Skin epidermis (tissue), 12 donors: ENCODE results near the gene PGF.

Experiments
- H3K27ac ChIP-seq, 21 experiments: fragments of 200-600 bp; sonication (generic) in 11 of 21; one replicate each; pipeline ENCODE4 v1.5.0; 2020; ENCODE audit warnings: mild to moderate bottlenecking in 3 of 21, inconsistent platforms in 2 of 21, moderate library complexity in 2 of 21
- H3K4me3 ChIP-seq, 7 experiments: fragments of 200-600 bp; sonication (generic) in 2 of 7; one replicate each; pipeline ENCODE4 v1.5.0; 2020; ENCODE audit warnings: inconsistent platforms in 2 of 7, mild to moderate bottlenecking in 2 of 7, moderate library complexity in 1 of 7

Gene PGF

DNA sequence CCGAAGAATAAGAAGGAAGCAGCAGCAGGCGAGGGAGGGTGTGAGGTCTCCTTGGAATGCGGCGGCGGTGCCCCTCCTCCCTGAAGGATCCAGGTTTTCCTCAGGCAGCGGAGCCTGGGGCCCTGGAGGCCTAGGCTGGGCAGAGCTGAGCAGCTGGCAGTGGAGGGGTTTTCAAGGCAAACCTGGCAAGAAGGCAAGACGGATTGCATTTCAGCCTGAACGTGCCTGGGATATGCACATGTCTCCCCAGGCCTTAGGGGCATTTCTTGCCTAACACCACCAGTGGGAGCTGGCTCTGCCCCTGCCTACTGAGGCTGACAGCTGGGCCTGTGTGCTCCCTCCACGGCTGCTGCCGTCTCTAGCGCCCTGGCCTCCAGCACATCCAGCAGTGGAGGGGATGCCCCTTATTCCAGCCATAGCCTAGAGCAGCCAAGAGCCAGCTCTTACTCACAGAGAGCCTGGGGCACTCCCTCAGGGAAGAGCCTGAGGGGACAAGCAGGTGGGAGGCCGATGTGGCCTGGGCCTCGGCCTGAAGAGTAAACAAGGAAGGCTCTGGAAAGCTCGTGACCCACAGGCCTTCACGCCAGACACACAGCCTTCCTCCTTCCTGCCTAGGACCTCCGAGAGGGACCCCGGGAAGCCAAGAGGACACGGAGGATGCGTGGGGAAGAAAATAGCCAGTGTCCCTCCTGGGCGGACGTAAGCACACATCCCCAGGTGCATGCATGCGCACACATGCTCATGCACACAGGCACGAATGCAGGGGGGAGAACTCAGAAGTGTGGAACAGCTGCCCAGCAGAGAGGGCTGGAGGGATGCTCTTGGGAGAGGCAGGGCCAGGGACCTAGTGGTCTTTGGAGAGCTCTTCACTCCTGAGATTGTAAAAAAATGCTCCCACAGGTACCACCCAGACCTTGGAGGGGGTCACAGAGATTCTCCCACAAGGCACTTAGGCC lies 24.3 kb upstream of the PGF start:
- Histone ChIP-seq H3K4me3 (no peak overlapping the region), H3K27ac (peak overlapping the region in 14 of 21 experiments; percentile 12 to 72 (median 40))

DNA sequence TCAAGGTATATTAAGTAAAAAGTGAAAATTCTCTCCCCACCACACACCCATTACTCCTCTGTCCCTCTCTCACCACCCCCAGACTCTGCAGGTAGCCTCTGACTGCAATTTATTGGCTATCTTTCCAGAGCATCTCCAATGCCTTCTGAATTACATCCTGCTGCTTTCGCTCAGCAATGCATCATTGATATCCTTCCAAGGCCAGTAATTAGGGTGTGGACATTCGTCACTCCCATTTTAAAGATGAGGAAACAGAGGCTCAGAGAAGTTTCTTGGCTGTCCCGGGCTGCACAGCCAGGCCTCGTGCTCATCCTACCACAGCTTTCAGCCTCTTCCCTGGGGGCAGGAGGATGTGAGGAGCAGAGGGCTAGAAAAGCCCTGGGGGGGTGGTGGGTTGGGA lies 23.6 kb upstream of the PGF start:
- H3K27ac ChIP-seq: peak overlapping the region in 11 of 21 experiments; percentile 1 to 72 (median 39)
- H3K4me3 ChIP-seq: no peak overlapping the region

DNA sequence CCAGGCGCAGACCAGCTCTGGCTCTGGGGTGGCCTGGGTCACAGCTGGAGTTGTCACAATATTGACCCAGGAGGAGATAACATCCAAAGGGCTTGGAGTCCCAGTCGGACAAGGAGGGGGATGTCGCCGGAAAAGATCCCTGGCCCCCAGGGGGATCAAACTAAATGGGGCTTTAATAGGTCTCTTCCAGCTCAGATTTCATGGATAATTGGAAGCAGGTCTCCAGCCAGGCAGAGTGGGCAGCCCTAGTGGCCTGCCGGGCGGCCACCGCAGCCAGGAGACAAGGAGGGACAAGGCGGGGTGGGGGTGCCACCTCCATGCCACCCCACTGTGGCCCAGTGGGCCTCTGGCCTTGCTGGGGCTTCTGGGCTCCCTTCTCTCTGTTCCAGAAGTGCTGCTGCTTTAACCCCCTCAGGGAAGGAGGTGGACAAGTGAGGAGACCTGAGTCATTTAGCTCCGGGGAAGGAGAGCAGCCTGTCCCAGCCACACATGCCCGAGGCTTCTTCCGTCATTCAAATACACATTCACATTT lies 23.1 kb upstream of the PGF start:
- H3K27ac ChIP-seq: peak overlapping the region in 2 of 21 experiments; percentile 13 to 72
- no peak overlapping the region for H3K4me3 ChIP-seq

DNA sequence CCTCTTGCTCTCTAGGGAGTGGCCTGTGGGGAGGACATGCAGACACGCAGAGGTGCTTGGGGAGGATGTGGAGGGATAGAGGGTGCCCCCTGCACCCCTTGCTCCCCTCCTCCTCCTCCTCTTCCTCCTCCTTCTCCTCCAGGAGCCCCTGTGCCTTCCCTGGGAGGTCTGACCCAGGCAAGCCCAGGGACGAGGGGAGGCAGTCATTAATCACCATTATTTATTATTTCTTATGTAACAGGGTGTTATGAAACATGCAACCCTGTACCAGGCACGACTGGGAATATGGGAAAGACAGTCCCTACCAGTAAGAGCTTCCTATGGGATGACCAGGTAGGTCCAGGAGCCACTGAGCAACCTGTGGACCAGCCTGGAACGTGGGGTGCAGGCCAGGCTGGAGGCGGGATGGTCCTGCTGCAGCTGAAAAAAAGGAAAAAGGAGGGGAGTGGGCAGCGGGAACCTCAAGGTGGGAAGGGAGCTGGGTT lies 22.5 kb upstream of the PGF start:
- Histone ChIP-seq H3K4me3 (no peak overlapping the region), H3K27ac (peak overlapping the region in 2 of 21 experiments; percentile 28 to 72)

DNA sequence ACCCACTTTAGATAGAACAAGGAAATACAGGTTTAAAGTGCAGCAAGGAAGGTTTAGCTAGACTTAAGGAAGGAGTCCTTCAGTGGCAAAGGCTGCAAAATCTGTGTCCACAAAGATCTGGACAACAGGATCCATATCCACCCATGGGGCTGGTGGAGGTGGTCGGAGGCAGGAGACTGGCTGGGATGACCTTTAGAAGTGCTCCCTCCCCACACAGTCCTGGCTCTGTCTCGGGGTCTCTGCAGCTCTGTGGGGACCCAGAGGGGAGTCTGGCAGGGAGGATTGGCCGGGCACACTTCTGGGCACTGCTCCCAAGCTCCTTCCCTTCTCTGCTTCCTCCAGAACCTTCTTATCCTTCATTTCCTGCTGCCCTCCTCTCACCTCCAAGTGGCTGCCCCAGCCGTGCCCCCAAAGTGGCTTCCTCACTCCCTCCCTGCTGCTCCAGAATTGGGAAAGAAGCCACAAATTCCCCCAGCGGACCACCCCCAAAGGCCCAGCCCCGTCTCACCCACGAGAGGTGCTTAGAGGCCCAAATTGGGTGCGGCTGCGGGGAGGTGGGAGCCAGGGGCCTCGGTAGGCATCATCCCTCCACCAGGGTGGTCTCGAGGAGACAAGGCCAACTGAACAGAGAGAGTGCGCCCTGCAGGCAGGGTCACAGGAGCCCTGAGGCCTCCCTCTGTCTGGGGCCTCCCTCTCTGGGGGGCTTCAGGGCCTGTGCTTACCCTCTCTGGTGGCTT lies 21.9 kb upstream of the PGF start:
- Histone ChIP-seq H3K4me3 (no peak overlapping the region), H3K27ac (peak overlapping the region in 2 of 21 experiments; percentile 28 to 72)

DNA sequence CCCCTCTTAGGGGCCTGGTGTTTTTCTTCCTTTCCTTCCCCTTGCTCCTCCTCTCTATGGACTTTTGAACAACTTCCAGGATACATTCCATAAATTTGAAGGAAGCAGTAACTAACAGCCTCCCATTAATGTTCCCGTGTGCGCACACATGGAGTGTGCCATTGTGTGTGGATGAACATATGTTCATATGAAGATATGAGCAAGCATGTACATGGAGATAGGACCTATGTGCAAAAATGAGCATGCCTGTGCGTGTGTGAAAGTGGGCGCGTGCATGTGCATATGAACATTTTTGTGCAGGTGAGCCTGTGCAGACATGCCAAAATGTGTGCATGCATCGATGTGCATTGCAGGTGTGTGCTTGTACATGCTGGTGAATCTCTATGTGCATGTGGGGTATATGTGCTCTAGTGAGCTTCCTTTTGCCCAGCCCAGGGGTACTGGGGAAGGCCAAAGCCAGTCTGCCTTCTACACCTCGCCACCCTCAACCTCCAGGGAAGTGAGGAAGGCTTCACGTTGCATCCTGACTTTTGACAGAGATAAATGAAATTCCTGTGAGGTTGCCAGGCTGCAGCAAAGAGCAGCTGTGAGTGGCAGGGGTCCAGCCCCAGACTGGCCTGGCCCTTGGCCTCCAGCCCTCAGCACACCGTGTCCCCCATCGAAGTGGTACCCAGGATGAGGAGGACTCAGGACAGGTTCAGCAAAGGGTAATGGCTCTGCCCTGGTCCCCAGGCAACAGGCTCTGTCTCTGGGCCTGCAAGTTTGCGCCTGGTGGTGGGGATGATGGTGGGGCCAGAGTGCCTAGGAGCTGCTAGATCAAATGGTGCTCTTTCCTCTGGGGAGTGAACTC lies 21.1 kb upstream of the PGF start:
- no peak overlapping the region for H3K4me3 ChIP-seq
- no peak overlapping the region for H3K27ac ChIP-seq

DNA sequence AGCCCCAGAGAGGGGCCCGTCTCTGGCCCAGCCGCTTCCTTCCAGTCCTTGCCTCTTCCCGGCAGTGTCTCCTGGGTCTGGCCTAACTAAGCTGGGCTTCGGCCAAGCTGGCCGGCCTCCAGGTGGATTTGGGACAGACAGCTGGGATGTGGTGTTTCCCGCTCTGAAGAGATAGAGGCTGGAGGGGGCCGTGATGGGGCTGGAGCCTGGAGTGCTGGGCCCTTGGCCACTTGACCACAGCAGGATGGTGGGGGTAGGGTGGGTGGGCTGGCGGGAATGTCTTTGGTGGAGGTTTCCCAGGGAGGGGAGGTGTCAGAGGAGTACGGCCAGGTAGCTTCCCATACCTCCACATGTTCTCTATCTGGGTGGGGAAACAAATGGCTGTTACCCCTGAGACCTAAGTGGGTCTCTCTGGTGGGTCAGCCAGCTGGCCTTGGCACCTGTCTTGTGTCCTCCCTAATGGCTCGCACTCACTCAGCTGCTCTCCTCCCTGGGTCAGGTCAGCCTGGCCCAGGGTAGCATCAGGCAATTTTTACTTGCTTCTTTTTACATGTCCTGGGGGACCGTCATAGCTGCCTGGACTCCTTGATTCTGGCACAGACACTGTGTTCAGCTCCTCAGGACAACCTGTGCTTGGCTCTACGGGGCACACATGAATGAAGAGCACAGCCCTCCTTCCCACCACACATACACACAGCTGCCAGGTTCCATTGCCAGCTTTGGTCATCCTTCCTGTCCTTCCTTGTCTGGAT lies 19.8 kb upstream of the PGF start:
- no peak overlapping the region for H3K4me3 ChIP-seq
- peak overlapping the region in 1 of 21 experiments; percentile 5 for H3K27ac ChIP-seq

DNA sequence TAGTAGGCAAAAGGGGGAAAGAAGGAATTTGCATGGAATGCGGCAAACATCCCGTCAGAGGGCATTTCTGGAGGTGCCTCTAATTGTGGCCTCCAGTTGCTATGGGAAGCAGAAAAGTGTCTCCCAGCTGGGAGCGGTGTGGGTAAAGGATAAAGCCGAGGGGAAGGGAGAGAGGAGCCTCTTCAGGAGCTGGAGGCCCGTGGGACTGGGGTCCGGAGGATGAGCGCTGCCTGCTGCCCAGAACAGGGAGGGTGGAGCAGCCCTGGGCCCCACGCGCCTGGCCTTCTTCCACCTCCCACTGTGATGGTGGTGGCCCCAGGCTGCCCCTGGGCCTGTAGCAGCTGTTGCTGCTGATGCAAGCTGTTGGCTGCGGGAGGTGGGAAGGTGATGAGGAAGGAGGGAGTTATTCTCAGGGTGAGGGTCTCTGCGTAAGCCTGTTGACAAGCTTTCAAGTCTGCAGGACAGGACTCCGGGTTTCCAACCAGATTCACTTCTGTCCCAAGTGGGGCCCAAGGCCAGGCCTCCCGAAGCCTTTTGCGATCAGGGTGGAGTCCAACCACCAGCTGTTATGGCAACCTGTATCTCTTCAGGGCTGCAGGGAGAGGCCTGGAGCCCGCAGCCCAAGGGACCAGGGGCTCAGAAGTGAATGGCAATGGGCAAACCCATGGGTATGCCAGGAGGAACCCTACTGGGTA lies 19.1 kb upstream of the PGF start:
- H3K4me3 ChIP-seq: no peak overlapping the region
- H3K27ac ChIP-seq: peak overlapping the region in 5 of 21 experiments; percentile 5 to 75 (median 16)

DNA sequence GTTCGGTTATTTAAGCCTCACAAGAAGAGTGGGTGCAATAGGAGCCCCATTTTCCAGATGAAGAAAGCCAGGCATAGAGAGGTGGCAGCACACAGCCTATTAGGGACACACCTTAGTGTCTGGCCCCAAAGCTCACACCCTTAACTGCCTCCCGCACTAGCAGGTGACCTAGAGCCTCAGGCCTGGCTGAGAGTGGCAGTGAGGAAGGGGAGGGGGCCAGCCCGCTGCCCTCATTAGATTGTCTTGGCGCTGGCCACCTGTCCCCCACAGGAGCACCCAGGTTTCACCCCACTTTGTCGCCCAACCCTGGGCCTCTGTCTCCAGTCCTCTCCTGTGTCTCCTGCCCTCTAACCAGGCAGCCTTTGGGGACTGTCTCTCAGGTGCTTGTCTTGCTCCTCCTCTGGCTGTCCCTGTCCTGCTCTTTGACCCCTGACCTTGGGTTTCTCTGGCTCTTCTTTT lies 18.5 kb upstream of the PGF start:
- peak overlapping the region in 6 of 21 experiments; percentile 7 to 75 (median 18) for H3K27ac ChIP-seq
- no peak overlapping the region for H3K4me3 ChIP-seq

DNA sequence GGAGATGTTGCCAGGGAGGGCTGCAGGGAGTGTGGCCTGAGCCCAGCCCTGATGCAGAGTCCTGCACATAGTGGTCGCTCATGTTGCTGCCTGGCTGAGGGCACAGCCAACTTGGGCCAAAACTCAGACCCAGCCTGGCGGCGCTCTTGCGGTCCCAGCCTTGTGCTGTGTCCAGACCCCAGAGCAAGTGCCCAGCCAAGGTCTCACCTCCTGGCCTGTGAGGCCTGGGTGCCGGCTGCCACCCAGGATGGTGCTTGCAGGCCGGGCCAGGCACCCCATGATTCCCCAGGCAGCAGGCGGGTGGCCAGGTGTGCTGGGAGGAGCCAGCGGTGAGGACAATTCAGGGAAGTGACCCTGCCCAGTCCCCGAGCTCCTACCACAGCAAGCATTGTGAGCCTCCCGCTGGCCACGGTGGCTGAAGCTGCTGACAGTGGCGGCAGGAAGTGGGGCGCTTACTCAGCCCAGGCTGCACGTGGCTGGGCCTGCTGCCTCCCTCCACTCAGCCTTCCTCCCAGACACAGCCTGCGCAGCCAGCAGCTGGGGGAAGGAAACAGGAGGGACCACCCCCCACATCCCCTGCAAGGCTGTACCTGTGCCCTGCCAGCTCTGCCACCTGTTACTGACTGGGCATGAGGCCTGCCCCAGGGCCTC lies 17.7 kb upstream of the PGF start:
- no peak overlapping the region for H3K4me3 ChIP-seq
- H3K27ac ChIP-seq: peak overlapping the region in 5 of 21 experiments; percentile 3 to 75 (median 19)

DNA sequence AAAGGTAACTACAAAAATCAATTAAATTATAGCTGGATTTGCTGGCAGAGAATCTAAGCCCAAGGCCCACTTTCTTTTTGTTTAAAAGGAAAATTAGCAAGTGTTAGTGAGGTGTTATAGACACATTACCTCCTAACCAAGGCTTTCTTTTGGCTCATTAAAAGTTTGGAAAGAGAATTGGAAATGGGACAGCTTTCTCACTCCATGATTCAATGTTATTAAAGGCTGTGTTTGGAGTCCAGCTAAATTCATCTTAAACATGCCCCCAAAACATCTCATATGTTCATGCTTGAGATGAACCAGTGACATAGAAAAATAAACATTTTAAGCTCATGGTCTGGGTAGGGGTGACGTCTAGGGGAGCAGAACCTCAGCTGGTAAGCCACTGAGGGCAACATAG lies 13.4 kb upstream of the PGF start:
- Histone ChIP-seq H3K4me3 (no peak overlapping the region), H3K27ac (no peak overlapping the region)

DNA sequence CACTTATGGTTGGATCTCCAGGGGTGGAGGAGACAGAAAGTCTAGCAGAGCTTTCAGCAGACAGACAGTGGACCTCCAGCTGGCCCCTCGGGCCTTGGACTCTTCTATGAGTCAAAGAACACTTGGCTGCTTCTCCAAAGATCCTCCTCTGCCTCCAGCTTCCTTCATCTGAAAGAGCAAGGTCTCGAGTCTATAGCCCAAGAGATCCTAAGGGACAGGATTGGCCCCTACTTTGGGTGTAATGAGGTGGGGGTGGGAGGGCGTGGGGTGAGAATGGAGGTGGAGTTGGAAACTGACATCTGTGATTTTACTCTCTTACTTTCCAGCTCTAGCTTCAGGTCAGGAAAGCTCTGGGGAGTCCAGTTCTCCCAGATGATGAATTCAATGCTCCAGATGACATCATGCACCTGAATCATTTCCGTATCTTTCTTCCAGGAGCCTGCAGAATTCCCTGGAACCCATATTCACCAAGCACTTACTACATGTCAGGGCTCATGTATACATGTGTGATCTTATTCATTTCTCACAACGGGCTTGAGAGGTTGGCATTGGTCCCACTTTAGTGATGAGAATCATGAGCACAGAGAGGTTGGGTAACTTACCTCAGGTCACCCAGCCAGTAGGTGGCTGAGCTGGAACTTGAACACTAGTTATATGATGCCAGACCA lies 10.2 kb upstream of the PGF start:
- Histone ChIP-seq H3K27ac (peak overlapping the region in 5 of 21 experiments; percentile 5 to 56 (median 30)), H3K4me3 (no peak overlapping the region)

DNA sequence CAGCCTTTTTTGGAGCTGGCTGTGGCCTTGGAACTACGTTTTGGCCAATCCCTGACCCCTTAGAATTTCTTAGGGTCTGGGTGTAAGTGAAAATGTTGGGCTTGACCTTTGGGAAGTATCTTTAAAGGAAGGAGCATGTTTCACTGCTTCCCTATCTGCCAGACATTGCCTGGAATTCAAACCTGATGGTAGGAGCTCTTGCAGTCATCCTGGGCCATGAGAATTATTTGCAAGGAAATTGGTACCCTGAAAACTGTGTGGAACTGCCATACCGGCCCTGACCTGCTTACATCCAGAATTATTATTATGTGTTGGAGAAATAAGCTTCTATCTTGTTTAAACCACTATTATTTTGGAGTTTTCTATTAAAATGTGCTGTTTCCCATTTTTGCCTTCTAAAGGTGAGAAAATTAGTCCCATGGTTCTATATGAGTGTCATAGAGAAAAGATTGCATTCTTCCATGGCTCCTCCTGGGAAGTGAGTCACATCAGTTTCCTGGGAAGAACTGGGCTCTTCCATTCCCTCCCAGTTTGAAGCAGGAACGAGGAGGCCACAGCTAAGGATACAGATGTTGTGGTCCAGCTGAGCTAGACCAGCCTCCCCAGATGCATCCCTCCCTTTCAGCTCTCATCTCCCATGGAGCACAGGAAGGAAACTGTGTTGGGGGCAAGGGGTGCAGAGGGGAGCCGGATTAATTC lies 9.5 kb upstream of the PGF start:
- H3K27ac ChIP-seq: peak overlapping the region in 5 of 21 experiments; percentile 3 to 56 (median 30)
- no peak overlapping the region for H3K4me3 ChIP-seq

DNA sequence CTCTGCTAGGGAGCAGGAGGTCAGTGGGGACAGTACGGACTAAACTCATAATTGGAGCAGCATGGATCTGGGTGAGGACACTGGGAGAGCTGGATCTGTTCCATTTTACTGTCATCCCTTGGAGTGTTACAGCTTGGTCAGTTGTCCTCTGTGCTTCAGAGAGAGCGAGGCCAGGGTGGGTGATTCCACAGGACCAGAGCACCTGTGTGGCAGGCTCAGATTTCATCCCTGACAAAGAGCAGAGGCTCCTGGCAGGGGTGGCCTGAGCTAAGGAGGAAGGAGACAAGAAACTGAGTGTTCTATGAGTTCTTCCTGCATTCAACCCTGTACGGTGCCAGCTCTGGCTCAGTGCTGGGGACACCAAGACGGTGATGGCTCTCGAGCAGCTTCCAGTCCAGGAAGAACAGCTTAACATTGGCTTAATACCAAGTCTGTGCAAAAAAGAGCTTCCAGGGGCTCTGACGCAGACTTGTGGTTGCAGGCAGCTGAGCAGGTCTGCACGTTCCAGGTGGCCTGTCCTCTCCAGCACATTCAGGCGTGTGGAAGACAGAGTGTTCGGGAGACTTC lies 8.4 kb upstream of the PGF start:
- no peak overlapping the region for H3K27ac ChIP-seq
- H3K4me3 ChIP-seq: no peak overlapping the region

DNA sequence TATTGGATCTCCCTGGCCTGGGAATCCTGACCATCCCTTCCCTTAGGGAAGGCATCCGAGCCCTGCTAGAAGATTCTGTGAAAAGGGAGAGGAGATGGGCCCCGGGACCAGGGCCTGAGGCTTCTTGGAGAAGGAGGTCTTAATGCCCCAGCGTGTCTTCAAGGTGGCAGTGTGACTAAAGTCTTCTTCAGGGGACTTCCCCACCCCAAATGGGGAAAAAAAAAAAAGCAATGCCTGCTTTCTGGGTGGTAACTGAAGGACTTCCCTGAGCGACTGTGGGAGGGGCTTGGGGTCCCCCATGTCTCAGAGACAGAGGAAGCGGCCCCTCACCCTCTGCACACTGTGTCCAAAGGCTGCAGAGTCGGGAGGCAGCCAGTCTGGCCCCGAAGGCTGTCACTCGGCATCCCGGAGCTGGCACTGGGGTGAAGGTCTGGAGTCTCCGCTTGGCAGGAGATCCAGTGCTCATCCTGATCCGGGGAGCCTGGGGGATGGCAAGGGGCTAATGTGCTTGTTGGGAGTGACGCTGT lies 7.8 kb upstream of the PGF start:
- H3K4me3 ChIP-seq: no peak overlapping the region
- no peak overlapping the region for H3K27ac ChIP-seq

DNA sequence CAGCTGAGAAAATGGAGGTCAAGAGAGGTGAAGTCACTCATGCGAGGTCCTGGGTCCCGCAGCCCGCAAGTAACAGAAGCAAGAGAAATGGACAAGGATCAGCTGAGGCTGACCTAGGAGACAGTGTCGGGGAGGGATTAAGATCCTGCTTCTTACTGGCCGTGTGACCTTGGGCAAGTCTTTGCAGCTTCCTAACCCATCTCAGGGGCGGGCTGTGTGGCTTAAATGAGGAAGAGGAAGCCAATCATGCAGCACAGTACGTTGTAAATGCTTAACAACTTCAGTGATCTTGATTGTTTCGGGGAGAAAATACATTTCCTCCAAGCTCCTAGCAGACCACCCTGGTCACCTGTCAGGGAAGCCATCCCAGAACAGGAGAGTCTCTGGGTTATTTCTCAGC lies 7.1 kb upstream of the PGF start:
- H3K27ac ChIP-seq: no peak overlapping the region
- no peak overlapping the region for H3K4me3 ChIP-seq
